ENCODE measurements around the gene SLC4A3.

The SLC4A3 gene

GRCh38 chr2:219614076-219614860 is 13.2 kb upstream of the SLC4A3 start:
- no peak for DNase-seq

- no peak for DNase-seq
Observed at GRCh38 chr2:219615036-219615435, 12.4 kb upstream of the SLC4A3 start.

GRCh38 chr2:219615894-219616293 is 11.5 kb upstream of the SLC4A3 start:
- DNase-seq, result no peak

- no peak for DNase-seq
Observed at GRCh38 chr2:219616550-219616949, 10.9 kb upstream of the SLC4A3 start.

- no peak for DNase-seq
Observed at GRCh38 chr2:219618733-219619122, 8.7 kb upstream of the SLC4A3 start.

- no peak for DNase-seq
Observed at GRCh38 chr2:219619235-219619634, 8.2 kb upstream of the SLC4A3 start.

- no peak for DNase-seq
Observed at GRCh38 chr2:219620546-219620945, 6.9 kb upstream of the SLC4A3 start.

GRCh38 chr2:219621935-219622334 is 5.5 kb upstream of the SLC4A3 start:
- DNase-seq, result no peak

- no peak for DNase-seq
Observed at GRCh38 chr2:219622472-219622871, 5.0 kb upstream of the SLC4A3 start.

GRCh38 chr2:219624565-219624964 is 2.9 kb upstream of the SLC4A3 start:
- no peak for DNase-seq

GRCh38 chr2:219625179-219625578 is 2.3 kb upstream of the SLC4A3 start:
- no peak for DNase-seq

GRCh38 chr2:219626540-219626939 is 890 bp upstream of the SLC4A3 start:
- no peak for DNase-seq

- DNase-seq, result no peak
Observed at GRCh38 chr2:219628235-219628985, 980 bp downstream of the SLC4A3 start.

- no peak for DNase-seq
Observed at GRCh38 chr2:219628986-219629901, 1.8 kb downstream of the SLC4A3 start.

- DNase-seq, result no peak
Observed at GRCh38 chr2:219629976-219630695, 2.7 kb downstream of the SLC4A3 start.

- DNase-seq, result no peak
Observed at GRCh38 chr2:219630770-219631405, 3.5 kb downstream of the SLC4A3 start.

GRCh38 chr2:219631406-219631891 is 4.0 kb downstream of the SLC4A3 start:
- DNase-seq, result no peak

GRCh38 chr2:219631904-219632759 is 4.7 kb downstream of the SLC4A3 start:
- peak; percentile 44 for DNase-seq

GRCh38 chr2:219632760-219633105 is 5.3 kb downstream of the SLC4A3 start:
- peak; percentile 45 for DNase-seq

GRCh38 chr2:219633276-219634065 is 6.0 kb downstream of the SLC4A3 start:
- peak; percentile 37 for DNase-seq

All from activated CD8-positive, alpha-beta memory T cell treated with anti-CD3 and anti-CD28 coated beads, Interleukin-2, amount 50 U/mL, for 48 hours (primary cell).